Dermis blood vessel endothelial cell (primary cell): ENCODE results near the gene SLC19A1. TPM values are rescaled to one million over a fixed set of nuclear protein-coding genes. Genes with fewer than 3 reads are reported as not detected.

ENCODE experiments used
- DNase-seq: peaks from one replicate; pipeline ENCODE4 v3.0.0; 2010
- total RNA-seq: library from RNA; depleted of rRNA; stranded (reverse); fragments of >200 nt; gene quantifications from 2 replicates; pipeline ENCODE4 v1.2.3, GENCODE V29; 2014

Gene SLC19A1
- total RNA-seq, 1 donor from 2014 or later = 5.8 TPM

GRCh38 chr21:45465611-45466329 is 76.5 kb downstream of the SLC19A1 start:
- DNase-seq = no peak

- no peak for DNase-seq
These were observed 77.1 kb downstream of the SLC19A1 start for GRCh38 chr21:45465105-45465504.

- no peak for DNase-seq
These were observed 77.9 kb downstream of the SLC19A1 start for GRCh38 chr21:45464309-45464708.

GRCh38 chr21:45463871-45464270 is 78.4 kb downstream of the SLC19A1 start:
- no peak for DNase-seq

GRCh38 chr21:45461806-45462341 is 80.4 kb downstream of the SLC19A1 start:
- no peak for DNase-seq

GRCh38 chr21:45461369-45461750 is 80.9 kb downstream of the SLC19A1 start:
- DNase-seq = no peak

- DNase-seq = peak; percentile 37
These were observed 81.5 kb downstream of the SLC19A1 start for GRCh38 chr21:45460611-45461368.

- no peak for DNase-seq
These were observed 82.2 kb downstream of the SLC19A1 start for GRCh38 chr21:45460011-45460565.

- no peak for DNase-seq
These were observed 82.8 kb downstream of the SLC19A1 start for GRCh38 chr21:45459171-45460010.

GRCh38 chr21:45458281-45459170 is 83.7 kb downstream of the SLC19A1 start:
- DNase-seq = no peak

- no peak for DNase-seq
These were observed 84.4 kb downstream of the SLC19A1 start for GRCh38 chr21:45457832-45458172.

GRCh38 chr21:45457161-45457831 is 84.9 kb downstream of the SLC19A1 start:
- DNase-seq = no peak

- DNase-seq = no peak
These were observed 85.6 kb downstream of the SLC19A1 start for GRCh38 chr21:45456584-45457160.

GRCh38 chr21:45455674-45456583 is 86.3 kb downstream of the SLC19A1 start:
- DNase-seq = no peak

GRCh38 chr21:45454926-45455673 is 87.1 kb downstream of the SLC19A1 start:
- DNase-seq = no peak

- DNase-seq = no peak
These were observed 87.9 kb downstream of the SLC19A1 start for GRCh38 chr21:45454060-45454925.

GRCh38 chr21:45453308-45453950 is 88.8 kb downstream of the SLC19A1 start:
- DNase-seq = no peak
